SK-N-SH treated with all-trans-retinoic acid at 6 μM for 48 hours (cell line): ENCODE results near the gene SLC4A1AP.

Source experiments
- CSRNP3 ChIP-seq: fragments of 250-450 bp; sonication (Bioruptor Pico); IDR thresholded peaks from 2 replicates; pipeline ENCODE4 v1.5.1; 2021; ENCODE audit warnings: mild to moderate bottlenecking, moderate library complexity
- ESRRG ChIP-seq: fragments of 250-450 bp; sonication (Bioruptor Pico); IDR thresholded peaks from 2 replicates; pipeline ENCODE4 v1.6.1; 2021; ENCODE audit warnings: mild to moderate bottlenecking
- GLIS3 ChIP-seq: fragments of 250-450 bp; sonication (Bioruptor Pico); IDR thresholded peaks from 2 replicates; pipeline ENCODE4 v1.5.0; 2020; ENCODE audit warnings: mild to moderate bottlenecking, moderate library complexity
- ZC3H10 ChIP-seq: fragments of 250-450 bp; sonication (Bioruptor Pico); IDR thresholded peaks from 2 replicates; pipeline ENCODE4 v1.5.1; 2021; ENCODE audit warnings: mild to moderate bottlenecking, moderate library complexity
- ZFP3 ChIP-seq: fragments of 250-450 bp; sonication (Bioruptor Pico); IDR thresholded peaks from 2 replicates; pipeline ENCODE4 v1.5.0; 2020; ENCODE audit warnings: mild to moderate bottlenecking, moderate library complexity
- TF ChIP-seq, protein P1 (sequence below): fragments of 250-450 bp; sonication (Bioruptor Pico); IDR thresholded peaks from 2 replicates; pipeline ENCODE4 v1.5.1; 2020; ENCODE audit warnings: low read depth, mild to moderate bottlenecking, moderate library complexity

GRCh38 chr2:27716301-27717069 lies 52.8 kb downstream of the SLC4A1AP start:
- no peak for TF ChIP-seq CSRNP3 (CRISPR knock-in tag)
- no peak for TF ChIP-seq ZFP3
- TF ChIP-seq, protein P1, sequence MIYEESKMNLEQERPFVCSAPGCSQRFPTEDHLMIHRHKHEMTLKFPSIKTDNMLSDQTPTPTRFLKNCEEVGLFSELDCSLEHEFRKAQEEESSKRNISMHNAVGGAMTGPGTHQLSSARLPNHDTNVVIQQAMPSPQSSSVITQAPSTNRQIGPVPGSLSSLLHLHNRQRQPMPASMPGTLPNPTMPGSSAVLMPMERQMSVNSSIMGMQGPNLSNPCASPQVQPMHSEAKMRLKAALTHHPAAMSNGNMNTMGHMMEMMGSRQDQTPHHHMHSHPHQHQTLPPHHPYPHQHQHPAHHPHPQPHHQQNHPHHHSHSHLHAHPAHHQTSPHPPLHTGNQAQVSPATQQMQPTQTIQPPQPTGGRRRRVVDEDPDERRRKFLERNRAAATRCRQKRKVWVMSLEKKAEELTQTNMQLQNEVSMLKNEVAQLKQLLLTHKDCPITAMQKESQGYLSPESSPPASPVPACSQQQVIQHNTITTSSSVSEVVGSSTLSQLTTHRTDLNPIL = no peak
- TF ChIP-seq ESRRG (CRISPR knock-in tag) = no peak
- no peak for TF ChIP-seq ZC3H10 (CRISPR knock-in tag)
- no peak for TF ChIP-seq GLIS3 (CRISPR knock-in tag)
